ENCODE results near the gene NRF1. TPM values are rescaled to one million over a fixed set of nuclear protein-coding genes. Genes with fewer than 3 reads are reported as not detected.

NRF1 gene
- total and polyA plus RNA-seq, 2 of the 8 experiments (the other 6 are each of a cell fraction or from before 2014, with no cell fraction given): 18.2 to 21.4 TPM

GRCh38 chr7:129771201-129771927 is 159.8 kb downstream of the NRF1 start:
- Histone ChIP-seq H3K27ac (ENCODE audit: low read depth, low read length) (no peak overlapping the region), H3K23ac (ENCODE audit: insufficient read length) (no peak overlapping the region), H3K9ac (replicated peaks in 1 of 4; ENCODE audit: extremely low read depth in 1 of 4, low read depth in 3 of 4, low read length in 3 of 4) (0 out of 7 replicates have a peak overlapping the region, but pooled peaks of 1 of the 4 experiments have one; percentile 4), H2BK20ac (ENCODE audit: low read length) (peak overlapping the region; percentile 97), H2BK5ac (ENCODE audit: low read depth, low read length) (peak overlapping the region; percentile 91; the same call in 1 of the 2 replicates), H4K20me1 (replicated peaks in 1 of 2; ENCODE audit: control insufficient read depth in 1 of 2, insufficient read depth in 2 of 2, low read length in 2 of 2) (peaks cover 0 to 9% of the 10 kb centered on the region in 2 experiments), H3K4me2 (ENCODE audit: insufficient read depth in 1 of 2, low read depth in 2 of 2, low read length in 2 of 2) (peak overlapping the region in 1 of 2 experiments; percentile 24; a peak in 1 of 4 replicates), H2BK15ac (ENCODE audit: low read length) (peak overlapping the region; percentile 92; the same call in 1 of the 2 replicates), H3K9me3 (ENCODE audit: insufficient read depth in 2 of 2, low read depth in 1 of 2, low read length in 1 of 2) (no peaks in the 10 kb centered on the region), H3K4ac (replicated peaks; ENCODE audit: insufficient read length, low read depth, low read length) (no peak overlapping the region), H3K27me3 (replicated peaks in 1 of 4; ENCODE audit: control insufficient read depth in 3 of 4, extremely low read depth in 1 of 4, insufficient read depth in 3 of 4, low read length in 3 of 4) (peaks cover 0 to 18% (median 16%) of the 10 kb centered on the region in 4 experiments; a peak in 6 of 7 replicates), H2AK5ac (ENCODE audit: low read depth, low read length) (peak overlapping the region; percentile 77; the same call in 1 of the 2 replicates), H2AFZ (ENCODE audit: low read length) (no peak overlapping the region), H3K4me1 (replicated peaks in 1 of 4; ENCODE audit: control insufficient read depth in 3 of 4, insufficient read depth in 4 of 4, low read length in 3 of 4) (peaks cover 8 to 65% (median 44%) of the 10 kb centered on the region in 4 experiments), H2BK12ac (ENCODE audit: low read depth, low read length) (peak overlapping the region; percentile 97; the same call in 1 of the 2 replicates), H4K5ac (ENCODE audit: insufficient read length, low read depth, low read length) (no peak overlapping the region), H3K36me3 (ENCODE audit: control insufficient read depth in 2 of 4, insufficient read depth in 4 of 4, low read length in 3 of 4) (peaks cover 0 to 9% (median 0%) of the 10 kb centered on the region in 4 experiments; a peak in 1 of 8 replicates), H3K4me3 (ENCODE audit: extremely low read depth in 1 of 4, insufficient read depth in 2 of 4, low read depth in 3 of 4, low read length in 4 of 4) (peak overlapping the region in 1 of 4 experiments; percentile 2; a peak in 1 of 8 replicates), H2BK120ac (replicated peaks; ENCODE audit: low read depth, low read length) (peak overlapping the region; percentile 39), H4K8ac (ENCODE audit: extremely low read depth, insufficient read depth, low read length) (no peak overlapping the region; the same call in none of the 2 replicates), H3K79me2 (ENCODE audit: control insufficient read depth in 1 of 2, insufficient read depth in 2 of 2, low read length in 2 of 2) (peaks cover 2 to 29% of the 10 kb centered on the region in 2 experiments; a peak in 2 of 4 replicates), H4K91ac (replicated peaks; ENCODE audit: insufficient read length, low read length) (peak overlapping the region; percentile 92), H3K23me2 (ENCODE audit: low read depth, low read length) (peaks cover 2% of the 10 kb centered on the region; the same call in 1 of the 2 replicates), H3K79me1 (ENCODE audit: low read depth, low read length) (peaks cover 23% of the 10 kb centered on the region), H3K18ac (ENCODE audit: extremely low read depth, low read length) (peak overlapping the region; percentile 87), H3K56ac (replicated peaks; ENCODE audit: insufficient read length, low read depth, low read length) (no peak overlapping the region), H3K14ac (ENCODE audit: insufficient read length) (no peak overlapping the region)
- CTCF ChIA-PET (ENCODE audit: partially characterized antibody): interaction anchor here (0.7 to 2.1 kb wide), 3 partner anchors 33 to 228 kb away, joined by 3 to 7 read pairs (median 3); no protein-coding TSS in a partner anchor
- no peak for DNase-seq (ENCODE audit: low read depth in 1 of 2, low spot score in 2 of 2)
- no peak for FAIRE-seq
- WGBS, 2 experiments (ENCODE audit: extremely low coverage in 1 of 2, insufficient coverage in 1 of 2, insufficient read length in 1 of 2, insufficient replicate concordance in 2 of 2, low coverage in 1 of 2, low lambda C conversion rate in 2 of 2, missing lambda C conversion rate in 1 of 2): 90% methylated on average over 17 of the region's 19 CpGs; no CpG with 5 or more reads in 1 of the 2 experiments
- POLR2A ChIA-PET (ENCODE audit: partially characterized antibody): interaction anchor here (1.3 to 3.1 kb wide), 2 partner anchors 11 to 17 kb away, joined by 3 to 27 read pairs; no protein-coding TSS in a partner anchor
- TF ChIP-seq RBBP5 (IDR thresholded peaks at IDR 0.05; ENCODE audit: borderline replicate concordance, low read depth, low read length) (no peak), TCF12 (IDR thresholded peaks at IDR 0.05; ENCODE audit: low read depth, low read length) (no peak), CBX5 (IDR thresholded peaks at IDR 0.05; ENCODE audit: low read depth, low read length) (no peak), YY1 (IDR thresholded peaks at IDR 0.05; ENCODE audit: low read depth, low read length) (no peak), JUND (IDR thresholded peaks at IDR 0.05; ENCODE audit: low read length) (no peak), EGR1 (IDR thresholded peaks at IDR 0.05; ENCODE audit: borderline replicate concordance, low read depth, low read length) (no peak), POU5F1 (IDR thresholded peaks at IDR 0.05; ENCODE audit: low read depth, low read length) (no peak), SUZ12 (IDR thresholded peaks at IDR 0.05; ENCODE audit: low read length) (no peak), JUN (IDR thresholded peaks at IDR 0.05; ENCODE audit: low read depth, low read length) (no peak), POLR2AphosphoS5 (IDR thresholded peaks at IDR 0.05; ENCODE audit: low read depth, low read length) (no peak), EP300 (IDR thresholded peaks at IDR 0.05; ENCODE audit: borderline replicate concordance in 1 of 2, low read depth in 2 of 2, low read length in 2 of 2) (no peak), NRF1 (IDR thresholded peaks at IDR 0.05; ENCODE audit: low read depth, low read length) (no peak)
